SK-N-SH treated with all-trans-retinoic acid at 6 μM for 48 hours (cell line): Measurements from ENCODE around the gene RERE.
A peak's percentile ranks its signal among the peaks of the same experiment; 100 is the strongest.

ENCODE experiments used
- ATAC-seq: fragments of 200-7000 bp; cut with Tn5 transposase; 3 replicates; pipeline ENCODE4 v1.9.1; 2020; ENCODE audit warnings: mild to moderate bottlenecking, moderate library complexity
- ARNTL ChIP-seq: fragments of 450-650 bp; formaldehyde crosslinking; IDR thresholded peaks from 2 replicates; pipeline ENCODE4 v1.5.0; 2020; ENCODE audit warnings: low read depth, mild to moderate bottlenecking, moderate library complexity, borderline replicate concordance
- BACH2 ChIP-seq: fragments of 250-450 bp; sonication (Bioruptor Pico); IDR thresholded peaks from 2 replicates; pipeline ENCODE4 v1.9.0; 2021; ENCODE audit warnings: mild to moderate bottlenecking, borderline replicate concordance
- CREB5 ChIP-seq: fragments of 250-450 bp; sonication (Bioruptor Pico); IDR thresholded peaks from 2 replicates; pipeline ENCODE4 v1.5.1; 2020; ENCODE audit warnings: low read depth, mild to moderate bottlenecking, moderate library complexity
- CSDC2 ChIP-seq: fragments of 250-450 bp; sonication (Bioruptor Pico); IDR thresholded peaks from 2 replicates; pipeline ENCODE4 v1.5.0; 2020; ENCODE audit warnings: mild to moderate bottlenecking, moderate library complexity
- CSRNP3 ChIP-seq: fragments of 250-450 bp; sonication (Bioruptor Pico); IDR thresholded peaks from 2 replicates; pipeline ENCODE4 v1.5.1; 2021; ENCODE audit warnings: mild to moderate bottlenecking, moderate library complexity
- ESRRG ChIP-seq: fragments of 250-450 bp; sonication (Bioruptor Pico); IDR thresholded peaks from 2 replicates; pipeline ENCODE4 v1.6.1; 2021; ENCODE audit warnings: mild to moderate bottlenecking
- GLIS3 ChIP-seq: fragments of 250-450 bp; sonication (Bioruptor Pico); IDR thresholded peaks from 2 replicates; pipeline ENCODE4 v1.5.0; 2020; ENCODE audit warnings: mild to moderate bottlenecking, moderate library complexity
- ISL1 ChIP-seq: fragments of 250-450 bp; sonication (Bioruptor Pico); IDR thresholded peaks from 2 replicates; pipeline ENCODE4 v2.1.2; 2022; ENCODE audit warnings: mild to moderate bottlenecking, moderate library complexity
- OSR1 ChIP-seq: fragments of 250-450 bp; sonication (Bioruptor Pico); IDR thresholded peaks from 2 replicates; pipeline ENCODE4 v1.8.0; 2022; ENCODE audit warnings: moderate library complexity, mild to moderate bottlenecking, inconsistent platforms
- PATZ1 ChIP-seq: fragments of 250-450 bp; sonication (Bioruptor Pico); IDR thresholded peaks from 2 replicates; pipeline ENCODE4 v1.8.0; 2020; ENCODE audit warnings: mild to moderate bottlenecking, moderate library complexity, borderline replicate concordance
- POU6F1 ChIP-seq: fragments of 250-450 bp; sonication (Bioruptor Pico); IDR thresholded peaks from 2 replicates; pipeline ENCODE4 v1.8.0; 2021; ENCODE audit warnings: low read depth, mild to moderate bottlenecking, moderate library complexity, borderline replicate concordance
- PPARA ChIP-seq: fragments of 250-450 bp; sonication (Bioruptor Pico); IDR thresholded peaks from 2 replicates; pipeline ENCODE4 v1.5.0; 2020; ENCODE audit warnings: mild to moderate bottlenecking, borderline replicate concordance
- TCF4 ChIP-seq: fragments of 250-450 bp; sonication (Bioruptor Pico); IDR thresholded peaks from 2 replicates; pipeline ENCODE4 v1.8.0; 2021; ENCODE audit warnings: mild to moderate bottlenecking, moderate library complexity, borderline replicate concordance
- TOX ChIP-seq: fragments of 250-450 bp; sonication (Bioruptor Pico); IDR thresholded peaks from 2 replicates; pipeline ENCODE4 v1.8.0; 2021; ENCODE audit warnings: mild to moderate bottlenecking, moderate library complexity, borderline replicate concordance
- TSHZ2 ChIP-seq: fragments of 250-450 bp; sonication (Bioruptor Pico); IDR thresholded peaks from 2 replicates; pipeline ENCODE4 v1.5.0; 2020; ENCODE audit warnings: mild to moderate bottlenecking, moderate library complexity
- ZFP3 ChIP-seq: fragments of 250-450 bp; sonication (Bioruptor Pico); IDR thresholded peaks from 2 replicates; pipeline ENCODE4 v1.5.0; 2020; ENCODE audit warnings: mild to moderate bottlenecking, moderate library complexity
- ZFP30 ChIP-seq: fragments of 450-650 bp; formaldehyde crosslinking; IDR thresholded peaks from 2 replicates; pipeline ENCODE4 v1.5.0; 2022; ENCODE audit warnings: mild to moderate bottlenecking, moderate library complexity
- ZNF565 ChIP-seq: fragments of 450-650 bp; formaldehyde crosslinking; conservative IDR thresholded peaks from 2 replicates; pipeline ENCODE4 v1.5.0; 2020; ENCODE audit warnings: low read depth, mild to moderate bottlenecking, moderate library complexity
- ZNF70 ChIP-seq: fragments of 450-650 bp; formaldehyde crosslinking; IDR thresholded peaks from 2 replicates; pipeline ENCODE4 v1.5.0; 2020; ENCODE audit warnings: mild to moderate bottlenecking, moderate library complexity
- ZNF8 ChIP-seq: fragments of 450-650 bp; formaldehyde crosslinking; IDR thresholded peaks from 2 replicates; pipeline ENCODE4 v1.5.0; 2020; ENCODE audit warnings: mild to moderate bottlenecking, moderate library complexity

The RERE gene

GRCh38 chr1:8666389-8667167 lies 150.9 kb downstream of the RERE start:
- ATAC-seq, result peak; percentile 47
- TF ChIP-seq ISL1 (CRISPR knock-in tag), result peak; percentile 71
- peak; percentile 18; the same call in 1 of the 2 replicates for TF ChIP-seq CREB5 (CRISPR knock-in tag)
- TF ChIP-seq ZFP30 (CRISPR knock-in tag), result no peak

GRCh38 chr1:8665833-8666232 lies 151.6 kb downstream of the RERE start:
- ATAC-seq, result no peak
- TF ChIP-seq BACH2 (CRISPR knock-in tag) (no peak), CSDC2 (no peak), ZNF8 (CRISPR knock-in tag) (no peak), ZNF70 (CRISPR knock-in tag) (no peak), POU6F1 (no peak), ZNF565 (CRISPR knock-in tag) (no peak), TSHZ2 (CRISPR knock-in tag) (no peak), GLIS3 (no peak), TCF4 (no peak), CSRNP3 (CRISPR knock-in tag) (no peak), TOX (CRISPR knock-in tag) (no peak)

- TF ChIP-seq ZFP3 (no peak), ZNF8 (CRISPR knock-in tag) (no peak), TOX (CRISPR knock-in tag) (no peak), CSDC2 (no peak), CSRNP3 (CRISPR knock-in tag) (no peak), ARNTL (CRISPR knock-in tag) (no peak), ZNF70 (CRISPR knock-in tag) (no peak), CREB5 (CRISPR knock-in tag) (no peak), ZNF565 (CRISPR knock-in tag) (no peak), POU6F1 (no peak), GLIS3 (no peak), PPARA (no peak), TCF4 (no peak), BACH2 (CRISPR knock-in tag) (no peak), ESRRG (CRISPR knock-in tag) (no peak), PATZ1 (CRISPR knock-in tag) (no peak), OSR1 (CRISPR knock-in tag) (no peak)
- no peak for ATAC-seq
Measured at GRCh38 chr1:8664887-8665286, 152.6 kb downstream of the RERE start.
